Measurements from ENCODE around the gene VASN.

Gene VASN

DNA sequence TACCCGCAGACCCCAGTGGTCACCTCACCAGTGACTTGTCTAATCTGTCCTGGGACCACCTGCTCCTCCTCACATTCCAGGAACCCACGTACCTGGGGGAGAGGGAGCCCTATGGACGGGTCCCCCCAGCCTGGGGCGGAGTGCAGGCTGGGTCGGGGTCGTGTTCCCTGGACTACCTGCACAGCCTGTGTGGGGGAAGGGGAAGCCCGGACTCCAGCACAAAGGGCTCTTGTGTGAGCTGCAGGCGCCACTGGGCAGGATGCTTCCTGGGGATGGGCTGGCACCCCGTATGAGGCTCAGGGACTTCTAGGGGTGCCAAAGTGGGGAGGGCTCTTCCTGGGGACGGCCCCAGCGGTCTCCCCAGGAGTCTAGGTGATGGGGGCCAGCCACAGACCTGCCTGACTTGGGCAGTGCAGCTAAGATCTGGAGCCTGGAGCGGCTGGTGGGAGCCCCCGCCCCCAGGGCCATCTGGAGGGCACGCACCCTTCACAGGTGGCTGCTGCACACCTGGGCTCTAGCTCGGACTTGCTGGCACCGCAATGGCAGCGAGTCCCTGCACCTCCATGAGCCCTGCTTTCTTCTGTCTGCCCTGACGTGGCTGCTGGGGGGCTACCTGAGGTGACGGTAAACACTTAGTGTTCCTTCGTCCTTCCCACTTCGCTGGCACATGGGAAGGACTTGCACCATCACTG, 7.5 kb downstream of the VASN start:
- in situ Hi-C loops (cut with HindIII; ENCODE audit: low pct_ligation_motif_present, low pct_unique_long_range_greater_than_20kb, low sequenced_read_pairs): no loop called here
- no peak for DNase-seq

DNA sequence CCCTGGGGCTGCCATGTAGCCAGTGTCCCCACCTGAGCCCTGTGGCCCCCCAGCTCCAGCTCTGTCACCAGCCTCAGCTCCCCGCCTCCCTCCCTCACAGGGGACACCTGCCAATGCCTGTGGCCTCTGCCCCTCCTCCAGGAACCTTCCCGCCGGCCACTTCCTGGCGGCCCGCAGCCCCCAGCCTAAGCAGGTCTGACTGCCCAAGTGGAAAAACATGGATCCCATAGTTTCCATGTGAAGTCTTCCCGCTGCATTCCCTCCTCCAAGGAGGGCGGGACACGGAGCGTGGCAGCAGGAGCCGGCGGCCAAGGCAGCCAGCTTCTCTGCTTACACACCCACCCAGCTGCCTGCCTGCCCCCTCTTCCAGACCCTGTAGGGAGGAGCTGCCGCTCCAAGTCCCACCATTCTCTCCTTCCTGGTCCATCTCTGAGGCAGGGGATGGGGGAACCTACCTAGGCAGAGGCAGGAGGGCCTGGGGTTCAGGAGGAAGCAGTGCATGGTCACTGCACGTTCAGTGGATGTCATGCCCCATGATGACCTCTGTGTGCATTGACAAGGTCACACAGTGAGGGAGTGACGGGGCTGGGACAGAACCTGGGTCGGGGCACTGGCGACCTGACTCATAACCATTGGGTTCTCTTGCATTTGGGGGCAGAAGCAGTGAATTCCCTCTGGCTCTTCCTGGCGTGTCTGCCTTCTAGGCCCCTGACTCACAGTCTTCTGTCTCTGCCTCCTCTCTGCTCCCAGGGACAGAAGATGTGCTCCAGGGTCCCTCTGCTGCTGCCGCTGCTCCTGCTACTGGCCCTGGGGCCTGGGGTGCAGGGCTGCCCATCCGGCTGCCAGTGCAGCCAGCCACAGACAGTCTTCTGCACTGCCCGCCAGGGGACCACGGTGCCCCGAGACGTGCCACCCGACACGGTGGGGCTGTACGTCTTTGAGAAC, 8.7 kb downstream of the VASN start:
- no peak for DNase-seq
- in situ Hi-C loops (cut with HindIII; ENCODE audit: low pct_ligation_motif_present, low pct_unique_long_range_greater_than_20kb, low sequenced_read_pairs): no loop called here

DNA sequence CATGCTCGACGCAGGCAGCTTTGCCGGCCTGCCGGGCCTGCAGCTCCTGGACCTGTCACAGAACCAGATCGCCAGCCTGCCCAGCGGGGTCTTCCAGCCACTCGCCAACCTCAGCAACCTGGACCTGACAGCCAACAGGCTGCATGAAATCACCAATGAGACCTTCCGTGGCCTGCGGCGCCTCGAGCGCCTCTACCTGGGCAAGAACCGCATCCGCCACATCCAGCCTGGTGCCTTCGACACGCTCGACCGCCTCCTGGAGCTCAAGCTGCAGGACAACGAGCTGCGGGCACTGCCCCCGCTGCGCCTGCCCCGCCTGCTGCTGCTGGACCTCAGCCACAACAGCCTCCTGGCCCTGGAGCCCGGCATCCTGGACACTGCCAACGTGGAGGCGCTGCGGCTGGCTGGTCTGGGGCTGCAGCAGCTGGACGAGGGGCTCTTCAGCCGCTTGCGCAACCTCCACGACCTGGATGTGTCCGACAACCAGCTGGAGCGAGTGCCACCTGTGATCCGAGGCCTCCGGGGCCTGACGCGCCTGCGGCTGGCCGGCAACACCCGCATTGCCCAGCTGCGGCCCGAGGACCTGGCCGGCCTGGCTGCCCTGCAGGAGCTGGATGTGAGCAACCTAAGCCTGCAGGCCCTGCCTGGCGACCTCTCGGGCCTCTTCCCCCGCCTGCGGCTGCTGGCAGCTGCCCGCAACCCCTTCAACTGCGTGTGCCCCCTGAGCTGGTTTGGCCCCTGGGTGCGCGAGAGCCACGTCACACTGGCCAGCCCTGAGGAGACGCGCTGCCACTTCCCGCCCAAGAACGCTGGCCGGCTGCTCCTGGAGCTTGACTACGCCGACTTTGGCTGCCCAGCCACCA, 9.7 kb downstream of the VASN start:
- in situ Hi-C loops (cut with HindIII; ENCODE audit: low pct_ligation_motif_present, low pct_unique_long_range_greater_than_20kb, low sequenced_read_pairs): no loop called here

DNA sequence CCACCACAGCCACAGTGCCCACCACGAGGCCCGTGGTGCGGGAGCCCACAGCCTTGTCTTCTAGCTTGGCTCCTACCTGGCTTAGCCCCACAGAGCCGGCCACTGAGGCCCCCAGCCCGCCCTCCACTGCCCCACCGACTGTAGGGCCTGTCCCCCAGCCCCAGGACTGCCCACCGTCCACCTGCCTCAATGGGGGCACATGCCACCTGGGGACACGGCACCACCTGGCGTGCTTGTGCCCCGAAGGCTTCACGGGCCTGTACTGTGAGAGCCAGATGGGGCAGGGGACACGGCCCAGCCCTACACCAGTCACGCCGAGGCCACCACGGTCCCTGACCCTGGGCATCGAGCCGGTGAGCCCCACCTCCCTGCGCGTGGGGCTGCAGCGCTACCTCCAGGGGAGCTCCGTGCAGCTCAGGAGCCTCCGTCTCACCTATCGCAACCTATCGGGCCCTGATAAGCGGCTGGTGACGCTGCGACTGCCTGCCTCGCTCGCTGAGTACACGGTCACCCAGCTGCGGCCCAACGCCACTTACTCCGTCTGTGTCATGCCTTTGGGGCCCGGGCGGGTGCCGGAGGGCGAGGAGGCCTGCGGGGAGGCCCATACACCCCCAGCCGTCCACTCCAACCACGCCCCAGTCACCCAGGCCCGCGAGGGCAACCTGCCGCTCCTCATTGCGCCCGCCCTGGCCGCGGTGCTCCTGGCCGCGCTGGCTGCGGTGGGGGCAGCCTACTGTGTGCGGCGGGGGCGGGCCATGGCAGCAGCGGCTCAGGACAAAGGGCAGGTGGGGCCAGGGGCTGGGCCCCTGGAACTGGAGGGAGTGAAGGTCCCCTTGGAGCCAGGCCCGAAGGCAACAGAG, 10.5 kb downstream of the VASN start:
- in situ Hi-C loops (cut with HindIII; ENCODE audit: low pct_ligation_motif_present, low pct_unique_long_range_greater_than_20kb, low sequenced_read_pairs): no loop called here
- no peak for DNase-seq

More for the DNA sequence above, 9.7 kb downstream of the VASN start:
- no peak for DNase-seq

- in situ Hi-C loops (cut with HindIII; ENCODE audit: low pct_ligation_motif_present, low pct_unique_long_range_greater_than_20kb, low sequenced_read_pairs): no loop called here
- no peak for DNase-seq
Measured at GRCh38 chr16:4382795-4383357, 11.2 kb downstream of the VASN start.

DNA sequence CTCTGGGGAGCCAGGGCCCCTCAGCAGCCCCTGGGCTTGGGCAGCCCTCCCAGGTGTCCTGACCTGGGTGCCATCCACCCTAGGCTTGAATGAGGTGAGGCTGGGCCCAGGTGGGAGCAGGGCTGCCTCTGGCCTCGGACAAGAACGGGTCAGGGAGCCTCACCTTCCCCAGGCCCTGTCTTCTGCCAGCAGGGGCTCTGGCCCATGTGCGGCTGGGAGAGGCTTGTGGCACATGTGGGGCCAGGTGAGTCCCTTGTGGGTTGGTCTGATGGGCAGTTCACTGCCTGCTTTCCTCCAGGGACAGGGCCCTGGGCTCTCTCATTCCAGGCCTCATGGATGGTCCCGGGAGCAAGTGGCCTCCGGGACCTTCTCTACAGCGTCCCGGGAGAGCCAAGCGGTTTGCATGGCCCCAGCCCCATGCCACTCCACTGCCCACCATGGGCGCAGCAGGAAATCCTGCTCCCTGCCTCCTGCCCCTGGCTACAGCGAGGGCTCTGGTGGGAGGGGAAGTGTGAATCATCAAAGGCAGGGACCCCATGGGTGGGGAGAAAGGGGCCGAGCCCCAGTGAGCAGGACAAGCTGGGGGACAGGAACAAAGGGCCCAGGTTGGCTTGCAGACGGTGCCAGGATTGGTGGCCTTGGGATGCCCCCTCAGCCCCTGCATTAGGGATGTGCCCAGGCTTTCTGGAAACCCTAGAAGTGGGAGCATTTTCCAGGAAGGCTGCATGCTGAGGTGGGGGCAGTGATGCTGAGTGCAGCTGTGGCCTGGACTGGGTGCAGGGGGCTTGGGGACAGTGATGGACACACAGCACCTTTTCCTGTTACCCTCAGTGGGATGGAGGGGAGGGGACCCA, 12.2 kb downstream of the VASN start:
- no peak for DNase-seq
- in situ Hi-C loops (cut with HindIII; ENCODE audit: low pct_ligation_motif_present, low pct_unique_long_range_greater_than_20kb, low sequenced_read_pairs): no loop called here

DNA sequence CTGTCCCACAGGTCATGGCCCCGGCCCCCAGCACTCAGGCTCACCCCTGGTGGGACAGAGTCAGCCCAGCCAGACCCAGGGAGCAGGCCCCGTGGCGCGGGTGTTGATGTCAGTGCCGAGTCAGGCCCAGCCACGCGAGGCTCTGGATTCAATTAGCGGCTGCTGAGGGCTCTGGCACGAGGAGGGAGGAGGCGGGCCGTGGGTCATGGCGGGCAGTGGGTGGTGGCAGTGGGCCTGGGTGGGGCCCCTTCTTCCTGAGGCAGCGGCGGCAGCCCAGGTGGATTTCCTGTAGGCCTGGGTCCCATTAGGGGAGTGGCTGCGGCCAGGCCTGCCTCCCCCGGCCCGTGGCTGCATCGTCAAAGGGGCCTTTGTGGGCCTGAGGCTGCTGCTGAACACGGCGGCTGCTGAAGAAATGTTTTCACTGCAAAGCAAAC, 12.9 kb downstream of the VASN start:
- no peak for DNase-seq
- in situ Hi-C loops (cut with HindIII; ENCODE audit: low pct_ligation_motif_present, low pct_unique_long_range_greater_than_20kb, low sequenced_read_pairs): no loop called here

DNA sequence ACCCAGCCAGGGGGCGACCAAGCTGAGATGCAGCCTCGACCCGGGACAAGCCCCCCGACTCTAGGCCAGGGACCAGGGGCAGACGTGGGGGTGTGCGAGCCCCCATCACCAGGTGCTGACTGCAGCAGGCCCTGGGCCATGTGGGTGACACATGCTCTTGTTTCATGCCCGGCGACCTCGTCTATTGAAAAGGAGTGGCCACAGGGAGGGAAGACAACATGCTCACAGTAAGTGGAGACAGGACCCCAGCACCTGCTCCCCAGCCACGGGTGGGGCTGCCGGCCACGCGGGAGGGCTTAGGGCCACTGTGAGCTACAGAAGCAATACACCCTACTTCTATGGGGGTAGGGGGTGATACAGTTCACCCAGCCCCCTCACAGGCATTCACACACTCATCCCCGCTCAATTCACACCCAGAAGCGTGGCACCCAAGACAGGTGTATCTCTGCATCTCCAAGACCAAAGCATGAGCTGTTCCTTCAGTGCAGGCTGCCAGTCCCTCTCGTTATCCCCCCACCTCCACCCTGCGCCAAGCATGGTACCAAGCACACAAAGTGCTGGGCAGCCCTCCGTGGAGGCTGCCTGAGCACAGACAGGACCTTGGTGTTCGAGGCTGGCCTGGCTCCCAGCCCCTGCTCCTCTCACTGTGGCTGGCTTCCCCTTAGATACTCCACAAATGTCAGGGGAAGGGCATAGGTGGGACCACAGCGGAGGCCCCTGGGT, 13.6 kb downstream of the VASN start:
- DNase-seq: no peak
- in situ Hi-C loops (cut with HindIII; ENCODE audit: low pct_ligation_motif_present, low pct_unique_long_range_greater_than_20kb, low sequenced_read_pairs): no loop called here

- in situ Hi-C loops (cut with HindIII; ENCODE audit: low pct_ligation_motif_present, low pct_unique_long_range_greater_than_20kb, low sequenced_read_pairs): no loop called here
- DNase-seq: no peak
Measured at GRCh38 chr16:4385789-4386450, 14.3 kb downstream of the VASN start.

GRCh38 chr16:4386451-4386805, 14.8 kb downstream of the VASN start:
- in situ Hi-C loops (cut with HindIII; ENCODE audit: low pct_ligation_motif_present, low pct_unique_long_range_greater_than_20kb, low sequenced_read_pairs): no loop called here
- DNase-seq: no peak

DNA sequence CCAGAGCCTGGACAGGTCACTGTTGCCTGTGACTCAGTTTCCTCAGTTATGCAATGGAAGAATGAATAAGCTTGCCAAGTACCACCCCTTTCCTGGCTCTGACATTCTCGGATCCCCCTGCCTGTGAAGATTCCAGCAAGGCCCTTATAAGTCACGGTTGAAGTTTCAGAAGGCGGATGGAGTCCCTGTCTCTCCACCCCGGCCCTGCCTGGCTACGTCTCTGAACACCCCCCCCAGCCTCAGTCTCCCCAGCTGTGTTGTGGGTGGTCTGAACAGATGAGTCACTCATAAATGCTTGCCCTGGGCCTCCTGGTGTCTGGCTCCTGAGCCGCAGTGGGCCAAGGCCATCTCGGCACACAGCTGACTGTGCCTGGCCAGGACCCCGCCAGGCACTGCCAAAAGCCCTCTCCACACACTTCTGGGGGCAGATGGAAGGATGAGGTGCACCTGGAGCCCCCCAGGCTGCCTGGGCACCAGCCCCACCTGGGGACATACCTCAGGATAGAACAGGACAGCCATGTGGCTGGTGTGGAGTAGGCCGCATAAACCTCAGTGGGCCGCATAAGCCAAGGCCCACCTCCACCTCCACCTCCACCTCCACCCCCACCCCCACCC, 15.4 kb downstream of the VASN start:
- DNase-seq: no peak
- in situ Hi-C loops (cut with HindIII; ENCODE audit: low pct_ligation_motif_present, low pct_unique_long_range_greater_than_20kb, low sequenced_read_pairs): no loop called here

DNA sequence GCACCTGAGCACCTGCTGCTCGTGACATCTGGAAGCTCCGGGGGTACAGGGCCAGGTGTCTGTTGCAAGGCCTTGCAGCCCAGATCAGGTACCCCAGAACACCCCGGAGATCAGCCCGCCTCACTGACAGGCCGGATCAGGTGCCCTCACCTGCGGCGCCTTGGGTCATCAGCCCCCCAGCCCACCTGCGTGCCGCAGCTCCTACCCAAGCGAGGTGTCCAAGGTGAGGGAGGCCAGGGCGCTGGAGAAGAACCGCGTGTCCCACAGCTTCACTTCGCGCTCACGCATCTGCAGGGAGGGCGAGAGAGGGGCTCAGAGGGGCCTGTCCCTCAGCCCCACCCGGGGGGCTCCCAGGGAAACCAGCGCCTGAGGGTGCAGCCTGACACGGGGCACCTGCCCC, 16.1 kb downstream of the VASN start:
- DNase-seq: no peak
- in situ Hi-C loops (cut with HindIII; ENCODE audit: low pct_ligation_motif_present, low pct_unique_long_range_greater_than_20kb, low sequenced_read_pairs): no loop called here

GRCh38 chr16:4388271-4389021, 16.8 kb downstream of the VASN start:
- in situ Hi-C loops (cut with HindIII; ENCODE audit: low pct_ligation_motif_present, low pct_unique_long_range_greater_than_20kb, low sequenced_read_pairs): no loop called here
- no peak for DNase-seq

DNA sequence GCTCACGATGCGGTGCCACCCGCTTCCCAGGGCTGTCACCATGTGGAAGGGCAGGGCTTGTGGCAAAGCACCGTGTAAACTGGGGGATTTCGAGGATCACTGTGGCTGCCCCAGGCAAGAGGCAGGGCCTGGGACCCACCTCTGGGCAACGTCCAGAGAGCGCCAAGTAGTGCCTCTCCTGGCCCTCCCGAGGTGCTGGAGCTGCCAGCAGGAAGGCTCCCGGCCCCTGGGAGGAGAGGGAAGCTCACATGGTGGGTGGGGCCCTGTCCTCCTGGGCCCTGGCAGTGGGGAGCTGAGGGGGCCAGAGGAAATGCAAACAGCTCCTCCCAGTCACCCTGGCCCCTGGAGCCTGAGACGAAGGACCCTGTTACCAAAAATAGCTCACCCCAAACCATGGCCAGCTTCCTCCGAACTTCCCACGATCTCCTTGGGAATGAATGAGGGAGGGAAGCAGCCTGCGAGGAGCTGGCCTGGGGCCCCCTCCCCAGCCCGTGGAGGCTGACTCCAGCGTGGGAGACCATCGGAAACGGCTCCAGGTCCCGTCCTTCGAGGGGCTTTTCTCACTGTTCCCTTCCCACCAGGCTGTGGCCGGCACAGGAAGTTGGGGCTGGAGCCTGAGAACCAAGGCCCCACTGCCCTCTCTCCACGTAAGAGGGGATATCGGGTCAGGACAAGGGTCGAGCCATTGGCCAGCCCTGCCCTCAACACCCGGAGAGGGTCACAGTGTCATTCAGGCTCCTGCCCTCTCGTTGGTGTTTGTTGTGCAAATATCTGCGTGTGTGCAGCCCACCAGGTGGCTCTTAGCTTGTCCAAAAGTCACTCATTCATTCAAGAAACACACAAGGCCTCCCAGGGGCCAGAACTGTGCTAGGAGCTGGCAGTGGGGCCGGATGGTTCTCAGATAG, 17.7 kb downstream of the VASN start:
- DNase-seq: no peak
- in situ Hi-C loops (cut with HindIII; ENCODE audit: low pct_ligation_motif_present, low pct_unique_long_range_greater_than_20kb, low sequenced_read_pairs): no loop called here
